GM19035 (cell line): ENCODE results near the gene LGR4.

Source experiments
- ATAC-seq: cut with Tn5 transposase; IDR thresholded peaks from one replicate; pipeline ENCODE4 v1.9.1; 2021; ENCODE audit not compliant: unreplicated experiment

Gene LGR4

GRCh38 chr11:27404427-27404826 is 68.2 kb downstream of the LGR4 start:
- ATAC-seq = no peak

DNA sequence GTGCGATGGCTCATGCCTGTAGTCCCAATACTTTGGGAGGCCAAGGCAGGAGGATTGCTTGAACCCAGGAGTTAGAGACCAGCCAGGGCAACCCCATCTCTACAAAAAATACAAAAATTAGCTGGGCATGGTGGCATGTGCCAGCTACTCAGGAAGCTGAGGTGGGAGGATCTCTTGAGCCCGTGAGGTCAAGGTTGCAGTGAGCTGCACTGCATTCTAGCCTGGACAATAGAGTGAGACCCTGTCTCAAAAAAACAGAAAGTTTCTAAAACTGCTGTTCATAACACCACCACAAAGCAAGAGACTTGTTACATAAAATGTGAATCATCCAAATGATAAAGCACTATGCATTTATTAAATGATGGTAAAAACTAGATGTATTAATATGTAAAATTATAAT is 69.4 kb downstream of the LGR4 start:
- no peak for ATAC-seq

- ATAC-seq = no peak
Measured at GRCh38 chr11:27402450-27402849, 70.1 kb downstream of the LGR4 start.

- ATAC-seq = no peak
Measured at GRCh38 chr11:27401833-27402316, 70.7 kb downstream of the LGR4 start.

- no peak for ATAC-seq
Measured at GRCh38 chr11:27401280-27401832, 71.2 kb downstream of the LGR4 start.

- no peak for ATAC-seq
Measured at GRCh38 chr11:27398400-27398770, 74.2 kb downstream of the LGR4 start.

DNA sequence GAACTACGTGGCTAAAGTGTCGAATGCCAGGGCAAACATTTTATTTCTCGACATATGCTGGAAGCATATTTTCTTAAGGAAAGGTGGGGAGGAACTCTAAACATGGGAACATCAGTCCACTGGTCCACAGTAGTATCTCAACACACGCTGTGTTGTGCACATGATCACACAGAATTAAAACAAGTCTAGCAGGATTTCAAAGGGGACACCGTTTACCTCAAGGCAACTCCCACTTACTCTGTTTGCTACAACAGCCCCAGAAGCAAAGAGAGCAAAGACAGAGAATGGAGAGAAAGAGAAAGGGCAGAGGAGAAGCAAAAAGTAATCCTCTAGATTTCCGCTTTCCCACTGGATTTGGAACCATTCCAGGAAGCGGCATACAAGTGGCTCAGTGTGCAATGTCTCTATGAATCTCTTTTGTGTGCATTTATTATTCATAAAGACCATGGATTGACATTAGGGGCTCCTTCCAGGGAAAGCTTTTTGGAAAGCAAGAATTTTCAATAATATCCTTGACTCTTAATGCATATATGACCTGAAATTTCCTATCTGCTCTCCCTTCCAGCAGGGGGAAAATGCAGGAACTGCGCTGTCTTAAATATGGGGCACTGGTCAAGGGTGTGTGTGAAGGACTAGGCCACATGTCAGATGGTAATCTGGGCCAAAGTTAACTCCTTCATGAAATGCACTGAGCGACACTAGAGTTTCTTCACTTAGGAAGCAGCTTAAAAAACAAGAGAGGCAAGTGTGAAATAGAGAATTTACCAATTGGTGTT is 74.8 kb downstream of the LGR4 start:
- no peak for ATAC-seq

DNA sequence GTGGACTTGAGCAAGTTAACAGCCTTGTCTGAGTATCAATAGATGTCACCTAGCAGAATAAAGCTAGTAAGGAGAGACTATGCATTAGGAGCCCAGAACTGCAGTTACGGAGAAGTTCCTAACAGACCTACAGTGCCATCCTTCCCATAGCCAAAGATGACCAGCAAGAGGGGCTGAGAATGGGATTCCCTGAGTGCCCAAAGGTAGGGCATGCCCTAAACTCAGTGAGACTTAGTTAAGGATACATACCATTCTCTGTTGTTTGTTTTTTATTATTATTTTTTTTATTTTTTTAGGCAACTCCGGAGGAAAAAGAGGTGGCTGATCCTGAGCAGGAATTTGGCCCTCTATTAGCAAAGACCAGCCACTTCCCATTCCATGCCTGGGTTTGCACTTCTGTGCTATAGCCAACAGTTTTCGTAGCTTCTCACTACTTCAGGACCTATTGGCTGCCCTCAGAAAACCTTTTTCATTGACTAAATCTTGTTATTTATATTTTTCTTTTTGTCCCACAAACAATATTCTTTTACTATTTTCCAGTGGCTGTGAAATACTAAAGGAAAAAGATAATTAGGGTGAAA is 76.2 kb downstream of the LGR4 start:
- no peak for ATAC-seq

DNA sequence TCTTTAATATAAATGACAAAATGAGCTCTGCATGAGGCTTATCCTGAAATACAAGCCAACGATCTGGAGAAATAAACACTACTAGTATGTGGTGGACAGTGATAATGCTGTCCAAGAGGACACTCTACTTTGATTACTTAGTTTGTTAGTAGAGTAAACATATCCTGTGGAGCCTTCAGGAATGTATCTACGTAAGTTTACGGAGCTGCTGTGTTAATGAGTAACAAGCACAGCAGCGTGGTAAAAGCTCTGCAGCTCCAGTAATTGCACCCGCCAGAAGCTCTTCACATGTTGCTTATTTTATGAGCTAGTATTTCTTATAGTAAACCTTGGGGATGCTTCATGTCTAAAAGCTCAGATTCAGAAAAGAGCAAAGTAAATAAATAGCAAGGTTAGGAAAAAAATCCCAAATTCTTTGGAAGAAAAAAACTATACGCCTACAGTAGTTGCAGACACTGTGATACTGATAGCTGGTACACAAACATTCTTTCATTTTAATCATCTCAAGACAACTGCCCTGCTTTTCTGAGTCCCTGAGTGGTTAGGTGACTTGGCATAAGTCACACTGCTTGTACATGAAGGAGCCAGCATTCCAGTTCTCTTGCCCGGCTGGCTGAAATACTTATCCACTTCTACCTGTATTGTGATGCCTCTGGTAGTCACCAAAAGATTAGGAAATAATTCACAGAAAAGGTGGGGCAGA is 76.9 kb downstream of the LGR4 start:
- ATAC-seq = no peak

GRCh38 chr11:27394781-27395228 is 77.8 kb downstream of the LGR4 start:
- ATAC-seq = no peak

DNA sequence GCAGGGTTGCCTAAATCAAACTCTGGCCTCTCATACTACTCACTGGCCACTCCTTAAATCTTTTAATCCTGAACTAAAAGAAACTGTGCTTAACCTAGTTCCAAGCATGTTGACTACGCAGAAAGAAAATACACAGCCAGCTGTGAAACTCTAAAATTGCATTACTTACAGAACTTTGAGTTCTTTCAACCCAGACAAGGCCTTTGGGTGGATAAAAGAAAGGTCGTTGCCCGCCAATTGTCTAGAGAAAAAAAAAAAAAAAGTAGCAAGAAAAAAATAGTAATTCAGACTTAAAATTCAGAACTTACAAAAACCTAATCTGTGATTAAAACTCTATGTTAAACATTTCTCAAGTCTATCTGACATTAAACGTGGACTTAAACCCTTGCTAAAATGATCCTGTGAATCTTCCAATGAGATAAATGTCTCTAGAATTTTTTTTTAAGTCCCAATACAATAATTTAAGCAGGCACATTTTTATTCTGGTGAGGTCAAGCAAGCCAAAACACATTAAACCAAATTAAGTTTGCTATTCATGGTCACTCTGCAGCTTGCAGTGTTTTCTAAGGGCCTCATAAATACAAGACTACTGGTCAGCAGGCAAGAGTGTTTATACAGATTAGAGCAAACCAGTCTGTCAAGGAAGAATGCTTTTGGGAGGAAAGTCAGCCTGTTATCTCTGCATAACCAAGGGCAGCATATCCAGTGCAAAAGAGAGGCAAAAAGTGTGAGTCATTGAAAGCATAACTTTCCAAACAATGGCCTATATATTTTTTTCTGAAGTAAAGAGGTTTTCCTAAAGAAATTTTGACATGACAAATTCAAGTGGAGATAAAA is 80.1 kb downstream of the LGR4 start:
- no peak for ATAC-seq

- ATAC-seq = no peak
Measured at GRCh38 chr11:27391331-27392015, 81.1 kb downstream of the LGR4 start.

GRCh38 chr11:27390318-27391295 is 82.0 kb downstream of the LGR4 start:
- ATAC-seq = no peak

DNA sequence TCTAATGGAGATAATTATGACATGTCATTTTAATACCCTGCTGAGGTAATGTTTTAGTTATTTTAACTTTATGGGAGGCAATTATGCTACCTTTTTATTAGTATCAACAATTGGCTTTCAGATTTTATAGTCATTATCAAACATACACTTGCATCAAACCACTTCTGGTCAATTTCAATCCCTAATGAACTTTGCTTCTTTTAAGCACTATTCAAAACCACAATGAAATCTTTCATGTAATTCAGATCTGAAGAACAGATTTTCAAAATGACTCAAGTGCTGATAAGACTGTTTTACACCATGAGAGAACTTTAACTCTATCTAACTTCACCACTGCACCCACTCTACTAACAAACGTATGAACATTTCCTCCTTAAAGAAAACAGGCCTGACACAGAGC is 83.7 kb downstream of the LGR4 start:
- no peak for ATAC-seq

- ATAC-seq = no peak
Measured at GRCh38 chr11:27388001-27388400, 84.6 kb downstream of the LGR4 start.

DNA sequence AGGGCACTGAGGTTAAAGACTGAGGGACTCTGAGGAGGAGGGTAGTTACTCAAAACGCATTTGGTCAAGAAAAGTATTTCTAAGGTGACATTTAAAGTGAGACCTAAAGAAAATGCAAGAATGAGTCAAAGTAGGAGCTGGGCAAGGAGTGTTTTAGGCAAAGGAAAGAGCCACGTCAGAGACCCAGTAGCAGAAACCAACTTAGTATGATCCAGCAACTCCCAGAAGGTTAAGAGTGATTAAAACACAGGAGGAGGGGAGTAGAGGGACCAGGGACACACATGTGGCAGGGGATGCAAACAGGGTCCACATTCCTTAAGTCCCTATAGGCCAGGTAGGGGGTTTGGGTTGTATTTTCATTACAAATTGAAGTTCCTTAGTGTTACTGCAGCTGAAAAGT is 85.2 kb downstream of the LGR4 start:
- no peak for ATAC-seq

GRCh38 chr11:27386181-27386845 is 86.3 kb downstream of the LGR4 start:
- ATAC-seq = no peak

- ATAC-seq = no peak
Measured at GRCh38 chr11:27385245-27385644, 87.3 kb downstream of the LGR4 start.

- no peak for ATAC-seq
Measured at GRCh38 chr11:27384227-27384626, 88.4 kb downstream of the LGR4 start.
